WTC11 (cell line): ENCODE measurements around the gene UGGT2. TPM values are rescaled to one million over a fixed set of nuclear protein-coding genes. Genes with fewer than 3 reads are reported as not detected.
A peak's percentile ranks its signal among the peaks of the same experiment; 100 is the strongest.

Experiments
- ATAC-seq: fragments of 200-7000 bp; cut with Tn5 transposase; 2 replicates; pipeline ENCODE4 v1.10.0; 2021; ENCODE audit warnings: mild to moderate bottlenecking, moderate library complexity
- CTCF ChIA-PET: fragments of 300-600 bp; sonication (Branson Sonifier 250); formaldehyde crosslinking; loops from one replicate; lab custom pipeline; 2021; ENCODE audit warnings: antibody characterized with exemption; lab: Charles Lee
- POLR2A ChIA-PET: fragments of 350-600 bp; sonication (Branson Sonifier 250); formaldehyde crosslinking; loops from one replicate; lab custom pipeline; 2021; ENCODE audit warnings: antibody characterized with exemption; lab: Charles Lee
- DNase-seq: peaks from one replicate; pipeline ENCODE4 v3.0.0; 2021; ENCODE audit warnings: low spot score
- H3K27ac Mint-ChIP-seq: 2 replicates; pipeline ENCODE4 v1.8.0; 2021; ENCODE audit warnings: mixed read lengths
- H3K27me3 Mint-ChIP-seq: 2 replicates; pipeline ENCODE4 v1.8.0; 2021; ENCODE audit warnings: low read depth, mild to moderate bottlenecking, moderate library complexity, mixed read lengths
- H3K36me3 Mint-ChIP-seq: 2 replicates; pipeline ENCODE4 v1.8.0; 2021; ENCODE audit warnings: mixed read lengths
- H3K4me1 Mint-ChIP-seq: 2 replicates; pipeline ENCODE4 v1.8.0; 2022; ENCODE audit warnings: mixed read lengths
- H3K4me3 Mint-ChIP-seq: 2 replicates; pipeline ENCODE4 v1.8.0; 2021; ENCODE audit warnings: mild to moderate bottlenecking, moderate library complexity, mixed read lengths
- H3K9me3 Mint-ChIP-seq: 2 replicates; pipeline ENCODE4 v1.8.0; 2021; ENCODE audit warnings: mixed read lengths
- CBFB ChIP-seq: sonication (generic); formaldehyde crosslinking; IDR thresholded peaks from 2 replicates; pipeline ENCODE4 v1.8.1; 2022; ENCODE audit warnings: mild to moderate bottlenecking, low read depth, missing genetic modification reagents
- CDX4 ChIP-seq: fragments of 250-450 bp; sonication (Bioruptor Pico); IDR thresholded peaks from 2 replicates; pipeline ENCODE4 v1.9.0; 2021; ENCODE audit warnings: moderate library complexity, mild to moderate bottlenecking, inconsistent platforms, borderline replicate concordance
- CREM ChIP-seq: sonication (generic); formaldehyde crosslinking; IDR thresholded peaks from 2 replicates; pipeline ENCODE4 v1.8.1; 2022; ENCODE audit warnings: mild to moderate bottlenecking, missing genetic modification reagents, moderate library complexity
- ELF4 ChIP-seq: sonication (generic); formaldehyde crosslinking; IDR thresholded peaks from 2 replicates; pipeline ENCODE4 v1.8.1; 2022; ENCODE audit warnings: low read depth, mild to moderate bottlenecking, moderate library complexity, missing genetic modification reagents
- ETV6 ChIP-seq: sonication (generic); formaldehyde crosslinking; IDR thresholded peaks from 2 replicates; pipeline ENCODE4 v1.8.1; 2022; ENCODE audit warnings: mild to moderate bottlenecking, missing genetic modification reagents
- FOXJ3 ChIP-seq: sonication (generic); formaldehyde crosslinking; IDR thresholded peaks from 2 replicates; pipeline ENCODE4 v1.9.0; 2021; ENCODE audit warnings: missing genetic modification reagents, mild to moderate bottlenecking, borderline replicate concordance
- GRHL2 ChIP-seq: fragments of 250-450 bp; sonication (Bioruptor Pico); IDR thresholded peaks from 2 replicates; pipeline ENCODE4 v1.8.0; 2022; ENCODE audit warnings: mild to moderate bottlenecking, moderate library complexity; ENCODE audit not compliant: insufficient replicate concordance, severe bottlenecking
- PRDM15 ChIP-seq: sonication (generic); formaldehyde crosslinking; IDR thresholded peaks from 2 replicates; pipeline ENCODE4 v1.8.0; 2022; ENCODE audit warnings: missing genetic modification reagents
- RORB ChIP-seq: fragments of 250-450 bp; sonication (Bioruptor Pico); IDR thresholded peaks from 2 replicates; pipeline ENCODE4 v1.9.0; 2021; ENCODE audit warnings: mild to moderate bottlenecking
- USF1 ChIP-seq: sonication (generic); formaldehyde crosslinking; IDR thresholded peaks from 2 replicates; pipeline ENCODE4 v1.8.0; 2022; ENCODE audit warnings: mild to moderate bottlenecking, missing genetic modification reagents
- ZMAT4 ChIP-seq: fragments of 250-450 bp; sonication (Bioruptor Pico); IDR thresholded peaks from 2 replicates; pipeline ENCODE4 v1.9.0; 2021; ENCODE audit warnings: mild to moderate bottlenecking
- ZNF263 ChIP-seq: sonication (generic); formaldehyde crosslinking; IDR thresholded peaks from 2 replicates; pipeline ENCODE4 v1.8.1; 2022; ENCODE audit warnings: low read depth, mild to moderate bottlenecking, moderate library complexity, missing genetic modification reagents
- ZNF317 ChIP-seq: sonication (generic); formaldehyde crosslinking; IDR thresholded peaks from 2 replicates; pipeline ENCODE4 v1.8.1; 2023; ENCODE audit warnings: low read depth, mild to moderate bottlenecking, moderate library complexity, missing genetic modification reagents, borderline replicate concordance
- ZNF671 ChIP-seq: fragments of 250-450 bp; sonication (Bioruptor Pico); IDR thresholded peaks from 2 replicates; pipeline ENCODE4 v1.8.0; 2021; ENCODE audit warnings: mild to moderate bottlenecking
- total RNA-seq: library from RNA; stranded (reverse); gene quantifications from 3 replicates; pipeline ENCODE4 v1.2.3, GENCODE V29; 2021
- TF ChIP-seq, protein P1 (sequence below): sonication (generic); formaldehyde crosslinking; IDR thresholded peaks from 2 replicates; pipeline ENCODE4 v1.8.1; 2023; ENCODE audit warnings: mild to moderate bottlenecking, missing genetic modification reagents, borderline replicate concordance
- TF ChIP-seq, protein P2 (sequence below): sonication (generic); formaldehyde crosslinking; IDR thresholded peaks from 2 replicates; pipeline ENCODE4 v1.8.1; 2022; ENCODE audit warnings: missing genetic modification reagents, borderline replicate concordance

UGGT2 gene
- total RNA-seq, 1 experiment from 2014 or later, result 31.1 TPM

- TF ChIP-seq, protein P1, sequence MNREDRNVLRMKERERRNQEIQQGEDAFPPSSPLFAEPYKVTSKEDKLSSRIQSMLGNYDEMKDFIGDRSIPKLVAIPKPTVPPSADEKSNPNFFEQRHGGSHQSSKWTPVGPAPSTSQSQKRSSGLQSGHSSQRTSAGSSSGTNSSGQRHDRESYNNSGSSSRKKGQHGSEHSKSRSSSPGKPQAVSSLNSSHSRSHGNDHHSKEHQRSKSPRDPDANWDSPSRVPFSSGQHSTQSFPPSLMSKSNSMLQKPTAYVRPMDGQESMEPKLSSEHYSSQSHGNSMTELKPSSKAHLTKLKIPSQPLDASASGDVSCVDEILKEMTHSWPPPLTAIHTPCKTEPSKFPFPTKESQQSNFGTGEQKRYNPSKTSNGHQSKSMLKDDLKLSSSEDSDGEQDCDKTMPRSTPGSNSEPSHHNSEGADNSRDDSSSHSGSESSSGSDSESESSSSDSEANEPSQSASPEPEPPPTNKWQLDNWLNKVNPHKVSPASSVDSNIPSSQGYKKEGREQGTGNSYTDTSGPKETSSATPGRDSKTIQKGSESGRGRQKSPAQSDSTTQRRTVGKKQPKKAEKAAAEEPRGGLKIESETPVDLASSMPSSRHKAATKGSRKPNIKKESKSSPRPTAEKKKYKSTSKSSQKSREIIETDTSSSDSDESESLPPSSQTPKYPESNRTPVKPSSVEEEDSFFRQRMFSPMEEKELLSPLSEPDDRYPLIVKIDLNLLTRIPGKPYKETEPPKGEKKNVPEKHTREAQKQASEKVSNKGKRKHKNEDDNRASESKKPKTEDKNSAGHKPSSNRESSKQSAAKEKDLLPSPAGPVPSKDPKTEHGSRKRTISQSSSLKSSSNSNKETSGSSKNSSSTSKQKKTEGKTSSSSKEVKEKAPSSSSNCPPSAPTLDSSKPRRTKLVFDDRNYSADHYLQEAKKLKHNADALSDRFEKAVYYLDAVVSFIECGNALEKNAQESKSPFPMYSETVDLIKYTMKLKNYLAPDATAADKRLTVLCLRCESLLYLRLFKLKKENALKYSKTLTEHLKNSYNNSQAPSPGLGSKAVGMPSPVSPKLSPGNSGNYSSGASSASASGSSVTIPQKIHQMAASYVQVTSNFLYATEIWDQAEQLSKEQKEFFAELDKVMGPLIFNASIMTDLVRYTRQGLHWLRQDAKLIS (CRISPR knock-in tag), result no peak
- TF ChIP-seq, protein P2, sequence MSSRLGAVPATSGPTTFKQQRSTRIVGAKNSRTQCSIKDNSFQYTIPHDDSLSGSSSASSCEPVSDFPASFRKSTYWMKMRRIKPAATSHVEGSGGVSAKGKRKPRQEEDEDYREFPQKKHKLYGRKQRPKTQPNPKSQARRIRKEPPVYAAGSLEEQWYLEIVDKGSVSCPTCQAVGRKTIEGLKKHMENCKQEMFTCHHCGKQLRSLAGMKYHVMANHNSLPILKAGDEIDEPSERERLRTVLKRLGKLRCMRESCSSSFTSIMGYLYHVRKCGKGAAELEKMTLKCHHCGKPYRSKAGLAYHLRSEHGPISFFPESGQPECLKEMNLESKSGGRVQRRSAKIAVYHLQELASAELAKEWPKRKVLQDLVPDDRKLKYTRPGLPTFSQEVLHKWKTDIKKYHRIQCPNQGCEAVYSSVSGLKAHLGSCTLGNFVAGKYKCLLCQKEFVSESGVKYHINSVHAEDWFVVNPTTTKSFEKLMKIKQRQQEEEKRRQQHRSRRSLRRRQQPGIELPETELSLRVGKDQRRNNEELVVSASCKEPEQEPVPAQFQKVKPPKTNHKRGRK, result no peak
- TF ChIP-seq ZMAT4 (CRISPR knock-in tag) (no peak), ZNF317 (CRISPR knock-in tag) (no peak)
Observed at GRCh38 chr13:95957331-95957730, 95.9 kb downstream of the UGGT2 start (continued).

GRCh38 chr13:95956589-95957148, 96.5 kb downstream of the UGGT2 start:
- POLR2A ChIA-PET, result no interaction called here
- Mint-ChIP-seq H3K9me3 (peaks cover 67% of the 10 kb centered on the region), H3K36me3 (peaks cover 84% of the 10 kb centered on the region)

DNA sequence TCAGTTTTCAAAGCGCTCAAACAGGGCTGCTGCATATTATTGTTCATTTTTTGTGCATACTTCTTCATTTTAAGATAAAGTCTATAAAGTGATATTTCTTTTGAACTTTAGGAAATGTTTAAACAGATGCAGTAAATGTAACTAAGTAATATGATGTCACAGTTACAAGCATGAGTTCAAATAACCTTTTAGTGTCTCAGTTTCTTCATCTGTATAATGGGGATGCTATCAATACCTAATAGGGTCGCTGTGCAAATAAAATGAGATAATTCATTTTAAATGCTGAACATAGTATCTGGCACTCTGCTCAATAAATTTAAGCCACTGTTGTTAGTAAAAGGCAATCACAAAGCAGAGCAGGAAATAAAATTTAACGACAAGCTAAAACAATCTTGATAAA, 97.5 kb downstream of the UGGT2 start:
- DNase-seq, result no peak
- Mint-ChIP-seq H3K9me3 (peaks cover 62% of the 10 kb centered on the region), H3K27ac (peak overlapping the region; percentile 97), H3K4me1 (peaks cover 41% of the 10 kb centered on the region), H3K4me3 (no peak overlapping the region), H3K27me3 (no peaks in the 10 kb centered on the region), H3K36me3 (peaks cover 83% of the 10 kb centered on the region)
- ATAC-seq, result no peak
- ChIA-PET POLR2A (no interaction called here), CTCF (no interaction called here)
- TF ChIP-seq FOXJ3 (CRISPR knock-in tag) (no peak), CDX4 (CRISPR knock-in tag) (no peak), USF1 (CRISPR knock-in tag) (no peak), ETV6 (CRISPR knock-in tag) (no peak)

More at GRCh38 chr13:95956589-95957148, 96.5 kb downstream of the UGGT2 start:
- Mint-ChIP-seq H3K27me3 (no peaks in the 10 kb centered on the region; the same call in 1 of the 2 replicates), H3K27ac (peak overlapping the region; percentile 69; the same call in 1 of the 2 replicates), H3K4me3 (no peak overlapping the region), H3K4me1 (peaks cover 38% of the 10 kb centered on the region)
- CTCF ChIA-PET, result no interaction called here
- ATAC-seq (no peak), DNase-seq (no peak)
- TF ChIP-seq ELF4 (no peak), ZNF671 (no peak), CBFB (CRISPR knock-in tag) (no peak), ZNF317 (CRISPR knock-in tag) (no peak), GRHL2 (CRISPR knock-in tag) (no peak), ZNF263 (CRISPR knock-in tag) (no peak), RORB (CRISPR knock-in tag) (no peak), PRDM15 (CRISPR knock-in tag) (no peak), CREM (CRISPR knock-in tag) (no peak)
